ENCODE data around the gene RGS6.
A peak's percentile ranks its signal among the peaks of the same experiment; 100 is the strongest.

RGS6 gene

DNA sequence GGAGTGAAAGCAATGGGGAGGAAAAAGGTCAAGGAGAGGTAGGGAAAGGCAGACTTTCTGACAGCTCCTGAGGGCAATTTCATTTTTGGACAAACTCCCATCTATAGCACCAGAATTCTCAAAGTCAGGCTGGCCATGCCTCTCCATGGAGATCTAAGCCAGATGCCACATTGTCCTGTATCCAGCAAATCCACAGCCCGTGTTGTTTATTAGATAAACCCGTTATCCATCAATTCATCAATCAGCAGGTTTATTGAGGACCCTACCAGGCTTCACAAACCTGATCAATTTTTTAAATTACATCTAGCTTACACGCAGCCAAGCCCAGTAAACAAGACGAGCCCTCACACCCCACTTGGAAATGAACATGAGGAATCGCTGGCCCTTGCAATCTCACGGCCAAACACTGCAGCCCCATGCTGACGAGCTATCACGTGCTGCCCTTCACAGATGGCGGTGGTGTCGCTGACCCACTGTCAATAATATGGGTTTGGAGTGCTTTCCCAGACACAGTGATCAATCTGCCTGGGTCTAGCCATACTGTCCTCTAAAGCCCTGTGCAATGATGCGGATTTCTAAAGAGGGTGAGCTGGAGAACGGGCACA lies 628.8 kb downstream of the RGS6 start:
- DNase-seq = no peak

DNA sequence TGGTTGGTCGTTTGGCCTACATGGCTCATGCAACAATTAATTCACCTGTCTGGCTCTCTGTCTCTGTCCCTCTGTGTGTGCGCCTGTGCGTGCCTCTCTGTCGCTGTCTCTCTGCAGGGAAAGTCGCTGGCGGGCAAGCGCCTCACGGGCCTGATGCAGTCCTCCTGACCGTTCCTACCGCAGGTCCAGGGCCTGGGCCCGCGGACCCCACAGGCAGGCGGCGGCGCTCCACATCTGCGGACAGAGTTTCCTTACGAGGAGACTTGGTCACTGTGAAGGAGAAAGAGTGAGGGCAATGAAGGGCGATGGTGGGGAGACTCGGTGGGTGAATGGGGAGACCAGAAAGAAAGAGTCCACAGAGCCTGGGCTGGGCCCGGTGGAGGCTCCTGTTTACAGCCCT lies 630.1 kb downstream of the RGS6 start:
- DNase-seq = no peak

DNA sequence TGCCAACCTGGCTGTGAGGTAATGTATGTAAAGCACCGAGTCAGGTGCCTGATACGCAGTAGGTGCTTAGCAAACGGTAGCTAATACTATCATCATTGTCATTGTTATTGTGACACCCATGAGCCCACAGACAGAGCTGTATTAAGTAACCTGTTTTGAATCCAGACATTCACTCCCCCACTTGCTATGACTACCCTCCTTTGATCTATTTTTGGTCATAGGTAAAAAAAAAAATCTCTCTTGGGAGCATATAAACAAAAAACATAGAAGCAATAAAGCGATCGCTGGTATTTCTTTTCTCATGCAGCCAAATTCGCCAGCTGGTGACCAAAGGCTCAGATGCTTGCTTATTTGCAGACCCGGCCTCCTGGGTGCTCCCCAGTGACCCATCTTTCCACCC lies 631.4 kb downstream of the RGS6 start:
- DNase-seq = no peak

DNA sequence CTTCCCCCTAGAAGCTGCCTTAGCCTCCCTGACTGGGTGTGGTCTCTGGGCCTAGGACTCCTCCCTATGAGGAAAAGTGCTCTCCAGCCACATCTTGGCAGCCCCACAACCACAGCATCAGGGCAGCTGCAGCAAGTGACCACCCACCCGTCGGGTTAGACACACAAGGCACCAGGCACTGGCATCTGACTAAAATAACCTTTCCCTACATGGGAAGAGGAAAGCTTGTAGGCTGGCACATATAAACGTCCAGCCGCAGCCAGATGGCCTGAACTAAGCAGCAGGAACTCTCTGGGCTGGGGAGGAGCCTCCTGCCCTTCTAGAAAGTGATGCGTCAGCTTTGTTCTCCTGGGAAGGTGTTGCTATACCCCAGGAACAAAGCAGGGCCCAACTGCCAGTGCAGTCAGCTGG lies 632.9 kb downstream of the RGS6 start:
- no peak for DNase-seq

DNA sequence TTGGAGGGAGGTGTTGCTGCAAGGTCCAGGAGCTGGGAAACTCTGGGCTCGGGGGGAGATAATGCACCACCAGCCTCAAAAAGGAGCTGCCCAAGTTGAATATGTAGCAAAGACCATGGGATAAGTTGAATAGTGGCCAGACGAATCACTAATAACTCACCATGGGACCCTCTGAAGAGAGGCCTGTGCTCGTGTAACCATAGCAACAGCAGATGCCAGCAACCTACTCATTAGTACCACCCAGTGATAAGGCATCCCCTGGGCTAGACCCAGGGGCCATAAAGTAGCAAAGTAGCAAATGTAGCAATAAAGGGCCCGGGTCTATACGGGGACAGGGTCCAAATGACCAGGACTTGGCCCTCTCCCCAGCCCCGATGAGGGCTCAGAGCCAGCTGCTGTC lies 633.7 kb downstream of the RGS6 start:
- DNase-seq = no peak

DNA sequence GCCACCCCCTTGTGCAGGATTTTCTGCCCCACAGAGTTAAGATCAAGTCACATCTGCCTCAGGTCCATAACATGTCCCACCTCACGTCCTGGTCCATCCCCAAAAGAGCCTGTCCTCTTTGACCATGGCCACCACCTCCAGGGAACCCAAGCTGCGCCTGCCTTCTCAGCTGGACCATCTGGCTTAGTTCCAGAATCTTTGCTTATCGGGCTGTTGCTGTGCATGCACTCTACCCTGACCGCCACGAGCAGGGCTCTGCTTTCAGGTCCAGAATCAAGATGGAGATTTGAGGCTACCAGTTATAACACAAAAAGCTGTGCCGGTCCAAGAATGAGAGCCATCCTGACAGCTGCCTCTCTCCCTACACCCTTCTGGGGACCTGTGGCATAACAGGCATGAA lies 635.0 kb downstream of the RGS6 start:
- DNase-seq = no peak

DNA sequence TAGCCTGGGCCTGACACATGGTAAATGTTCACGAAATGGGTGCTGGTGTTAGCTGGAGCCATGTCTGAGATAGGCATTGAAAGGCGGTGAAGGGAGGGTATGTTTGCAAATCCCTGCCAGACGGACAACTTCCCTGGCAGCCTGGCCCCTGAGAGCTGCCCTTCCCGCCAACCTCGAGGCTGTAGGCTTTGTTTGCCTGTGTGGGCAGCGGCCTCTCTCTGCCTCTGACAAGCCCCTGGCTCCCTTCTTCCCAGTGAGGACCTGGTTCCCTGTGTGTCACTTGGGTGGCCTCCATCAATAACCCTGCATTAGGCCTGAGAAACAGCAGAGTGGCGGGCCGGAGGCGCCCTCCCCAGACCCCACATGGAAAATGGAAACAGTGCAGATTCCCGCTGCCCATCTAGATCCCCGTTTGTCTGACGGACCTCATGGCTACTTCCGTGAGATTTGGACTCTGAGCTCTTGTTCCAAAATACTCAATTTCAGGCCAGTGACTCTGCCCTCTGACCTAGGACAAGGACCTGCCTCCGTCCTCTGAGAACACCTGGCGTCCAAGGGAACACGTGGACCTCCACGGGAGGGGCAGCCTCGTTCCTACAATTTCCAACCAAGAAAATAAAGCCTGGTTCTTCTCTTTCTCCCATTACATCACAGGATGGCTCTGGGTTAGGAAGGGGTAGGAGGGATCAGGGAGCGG lies 636.2 kb downstream of the RGS6 start:
- DNase-seq = no peak

DNA sequence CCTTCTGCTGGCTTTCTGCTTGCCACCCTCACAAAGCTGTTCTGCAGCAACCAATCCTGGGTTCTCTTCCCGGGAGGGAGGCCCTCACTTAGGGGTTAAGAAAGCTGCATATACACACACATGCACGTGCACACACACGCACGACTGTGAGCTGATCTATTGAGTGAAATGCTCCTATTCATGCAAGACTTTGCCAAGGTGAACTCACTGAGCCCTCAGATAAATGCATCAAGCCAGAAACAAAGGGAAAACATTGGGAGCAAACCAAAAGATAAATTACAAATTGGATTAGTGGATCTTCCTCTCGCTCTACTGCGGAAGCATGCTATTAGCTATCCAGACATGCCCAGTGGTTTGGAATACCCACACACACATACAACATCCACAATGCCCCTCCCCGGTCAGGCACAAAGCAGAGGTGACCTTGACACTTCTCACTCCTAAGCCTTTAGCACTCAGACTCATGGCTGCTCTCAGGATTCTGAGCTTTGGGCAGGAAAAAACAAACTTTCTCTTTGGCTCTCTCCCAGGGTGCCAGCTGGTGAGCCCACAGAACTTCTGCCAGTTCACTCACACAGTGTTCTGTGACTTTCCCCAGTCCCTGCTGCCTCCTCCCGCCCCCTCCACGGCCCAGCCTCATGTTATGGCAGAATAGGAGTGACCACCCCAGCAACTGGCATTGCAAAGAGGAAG lies 641.6 kb downstream of the RGS6 start:
- peak; percentile 3 for DNase-seq

DNA sequence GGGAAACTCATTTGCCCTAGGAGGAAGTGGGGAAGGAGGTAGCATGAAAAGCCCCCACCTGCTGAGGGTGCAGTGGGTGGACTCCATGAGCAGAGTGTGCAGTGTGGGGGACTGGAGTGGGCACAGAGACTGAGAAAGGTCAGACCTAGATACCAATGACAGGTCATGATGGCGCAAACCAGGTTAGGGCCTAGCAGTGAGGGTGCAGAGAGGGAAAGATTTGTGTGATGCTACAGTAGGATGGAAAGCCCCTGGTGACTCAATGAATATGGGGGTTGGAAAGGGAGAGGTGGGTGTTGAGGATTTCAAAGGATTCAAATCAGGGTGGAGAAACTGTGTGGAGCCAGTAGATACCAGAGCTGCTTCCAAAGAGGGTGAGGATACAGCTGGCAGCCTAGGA lies 642.5 kb downstream of the RGS6 start:
- DNase-seq = no peak

DNA sequence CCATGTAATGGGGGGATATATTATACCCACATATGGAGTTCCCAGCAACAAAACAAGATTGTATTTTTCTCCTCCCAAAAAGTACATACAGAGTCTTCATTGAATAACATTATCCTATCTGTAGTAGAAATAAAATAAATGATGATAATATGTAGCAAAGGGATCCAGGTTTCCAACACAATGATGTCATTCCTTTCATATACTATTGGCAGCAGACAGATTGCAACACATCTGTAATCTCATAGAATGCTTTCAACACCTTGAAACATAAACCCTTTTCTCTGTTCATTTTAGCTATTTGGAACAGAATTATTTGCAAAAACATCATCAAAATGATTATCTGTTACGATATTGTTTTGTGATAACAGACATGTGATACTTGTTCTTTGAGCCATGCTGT lies 644.0 kb downstream of the RGS6 start:
- DNase-seq = no peak

DNA sequence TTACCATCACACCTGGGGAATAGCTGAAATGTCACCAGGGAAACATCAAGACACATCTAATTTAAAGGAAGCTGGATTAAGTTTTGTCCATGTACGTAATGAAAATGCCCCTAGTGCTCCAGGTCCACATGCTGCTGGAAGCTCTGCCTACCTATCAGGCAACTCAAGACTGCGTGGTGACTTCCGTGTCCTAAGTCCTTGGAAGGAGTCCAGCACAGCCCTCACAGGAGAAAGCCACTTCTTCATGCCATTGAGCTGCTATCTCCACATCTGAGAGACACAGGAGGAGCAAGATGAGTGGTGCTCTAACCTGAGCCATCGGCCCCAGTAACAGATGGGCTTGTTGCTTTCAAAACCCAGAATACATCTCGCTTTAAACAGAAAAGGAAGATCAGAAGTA lies 645.3 kb downstream of the RGS6 start:
- DNase-seq = no peak

DNA sequence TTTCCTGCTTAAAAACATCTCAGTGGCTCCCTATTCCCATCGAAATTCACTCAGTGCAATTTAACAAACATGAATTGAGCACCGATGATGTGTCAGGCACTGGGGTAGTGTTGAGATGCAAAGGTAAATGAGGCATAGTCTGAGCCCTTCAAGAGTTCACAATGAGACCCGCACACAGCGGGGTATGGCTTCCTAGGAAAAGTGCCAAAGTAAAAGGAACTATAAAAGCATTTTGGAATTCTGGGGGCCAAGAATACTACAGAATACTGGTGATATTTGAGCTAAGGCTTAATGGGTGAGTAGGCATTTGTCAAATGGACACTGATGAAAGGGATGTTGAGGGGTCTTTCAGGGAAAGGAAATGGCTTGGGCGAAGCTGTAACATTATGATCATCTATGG lies 646.3 kb downstream of the RGS6 start:
- no peak for DNase-seq

DNA sequence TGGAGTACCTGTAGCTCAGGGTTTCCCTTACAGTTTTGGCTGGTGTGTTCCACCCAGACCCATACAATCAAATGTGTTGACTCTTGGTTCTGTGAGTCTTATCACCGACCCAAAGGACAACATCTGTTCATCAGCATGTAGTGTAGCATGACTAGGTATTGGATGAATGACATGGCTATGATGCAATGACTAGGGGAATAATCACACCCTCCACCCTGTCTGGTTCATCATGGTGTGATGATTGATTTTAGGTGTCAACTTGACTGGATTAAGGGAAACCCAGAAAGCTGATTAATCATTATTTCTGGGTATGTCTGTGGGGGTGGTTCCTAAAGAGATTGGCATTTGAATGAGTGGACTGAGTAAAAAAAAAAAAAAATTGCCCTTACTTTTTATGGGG lies 650.4 kb downstream of the RGS6 start:
- DNase-seq = no peak

DNA sequence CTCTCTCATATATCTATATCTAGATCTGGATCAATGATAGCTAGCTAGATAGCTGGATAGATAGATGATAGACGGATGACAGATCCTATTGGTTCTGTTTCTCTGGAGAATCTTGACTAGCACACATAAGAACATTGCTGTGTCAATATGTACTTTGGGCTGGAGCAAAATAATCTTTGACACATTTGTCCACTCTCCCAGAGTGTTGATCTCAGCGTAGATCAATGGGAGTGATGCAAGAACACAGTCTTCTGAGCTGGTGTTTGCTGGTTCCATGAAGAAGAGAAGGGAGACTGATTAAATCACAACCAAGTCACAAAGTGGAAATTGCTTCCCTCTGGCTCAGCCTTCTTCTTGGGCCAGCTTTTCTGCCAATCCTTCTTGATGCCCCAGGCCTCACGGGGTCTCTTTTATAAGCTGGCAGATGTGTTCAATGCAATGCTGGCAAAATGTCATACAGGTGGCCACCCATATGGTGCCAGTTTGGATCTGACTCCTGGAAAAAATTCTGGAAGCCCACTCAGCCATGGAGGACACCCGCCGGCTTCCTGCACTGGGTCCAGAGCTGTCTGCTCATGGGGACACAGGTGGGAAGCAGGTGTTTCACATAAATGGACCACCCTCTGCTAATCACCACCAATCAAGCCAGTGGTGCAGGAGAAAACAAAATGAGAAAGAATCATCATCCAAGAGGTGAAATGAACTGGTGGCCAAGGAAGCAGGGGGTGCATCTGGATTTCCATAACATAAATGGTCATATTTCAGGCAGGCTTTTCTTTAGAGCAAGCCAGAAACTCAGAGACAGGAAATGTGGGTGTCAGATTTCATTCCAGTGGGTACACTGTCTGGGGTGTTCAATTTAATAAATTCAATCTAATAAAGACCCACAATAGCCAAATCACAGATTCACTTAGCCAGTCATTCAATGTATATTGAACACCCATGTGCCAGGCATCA lies 651.4 kb downstream of the RGS6 start:
- no peak for DNase-seq

DNA sequence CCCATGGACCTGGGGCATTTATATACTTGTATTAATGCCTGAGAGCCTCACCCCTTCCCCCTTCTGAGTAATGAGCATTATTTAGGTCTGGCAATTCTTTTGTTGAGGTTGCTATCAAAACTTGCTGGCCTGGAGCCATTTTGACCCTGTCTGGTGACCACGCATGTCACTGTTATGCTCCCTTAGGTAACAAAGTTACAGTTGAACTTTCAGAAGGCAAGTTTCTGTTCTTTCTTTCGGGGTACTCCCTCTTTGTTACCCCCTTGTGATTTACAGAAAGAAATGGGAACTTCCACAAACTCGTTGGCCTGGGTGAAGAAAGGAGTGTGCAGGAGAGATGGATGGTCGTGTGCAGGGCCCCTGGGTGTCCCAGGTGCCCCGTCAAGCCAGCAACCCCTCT lies 656.3 kb downstream of the RGS6 start:
- no peak for DNase-seq

DNA sequence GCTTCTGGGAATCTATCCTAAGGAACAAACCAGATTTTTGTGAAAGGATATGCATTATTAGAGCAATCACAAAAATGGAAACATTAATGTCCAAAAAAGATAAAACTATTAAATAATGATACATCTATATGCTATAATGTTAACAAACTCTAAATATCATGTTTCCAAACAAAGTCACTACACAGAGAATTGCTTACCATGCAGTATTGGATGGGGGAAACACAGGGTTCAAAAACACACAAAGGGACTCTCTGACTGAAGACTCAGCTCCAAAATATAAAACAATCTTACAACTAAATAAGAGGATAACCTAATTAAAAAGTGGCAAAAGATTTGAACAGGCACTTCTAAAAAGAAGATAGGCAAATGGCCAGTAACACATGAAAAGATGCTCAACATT lies 657.4 kb downstream of the RGS6 start:
- DNase-seq = no peak

DNA sequence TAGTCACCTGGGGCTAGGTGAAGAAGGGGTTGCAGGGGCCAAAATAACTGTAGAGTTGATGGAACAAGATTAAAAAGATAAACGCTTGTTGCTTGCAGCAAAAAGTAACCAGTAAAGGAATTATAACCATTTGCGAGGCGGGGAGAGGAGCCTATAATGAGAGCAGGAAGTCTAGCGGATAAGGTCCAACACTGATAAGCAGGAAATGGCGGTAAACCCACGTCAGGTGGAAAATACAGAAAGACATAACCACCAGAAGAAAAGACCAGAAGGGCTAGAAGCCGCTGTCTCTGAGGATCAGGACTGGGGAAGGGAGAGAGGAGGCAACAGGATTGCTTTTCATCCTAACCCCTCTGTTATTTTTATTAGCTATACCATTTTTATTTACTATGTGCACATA lies 658.3 kb downstream of the RGS6 start:
- DNase-seq = no peak

DNA sequence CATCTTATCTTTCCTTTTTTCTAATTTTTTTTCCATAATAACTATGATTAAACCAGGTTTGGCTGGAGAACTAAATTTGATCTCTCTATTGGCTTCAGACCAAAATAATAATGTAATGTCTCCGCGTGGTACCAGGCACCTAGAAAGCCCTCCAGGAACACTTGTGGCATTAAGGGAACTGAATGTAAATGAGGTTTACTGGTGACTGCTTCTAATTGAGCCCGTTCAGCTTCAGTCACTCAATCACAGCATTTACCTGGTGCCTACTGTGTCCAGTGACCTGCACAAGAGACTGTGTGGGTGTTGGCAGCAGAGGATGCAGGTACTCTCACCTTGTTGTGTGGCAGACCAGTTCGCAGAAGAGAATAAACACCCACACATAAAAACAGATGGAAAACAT lies 659.2 kb downstream of the RGS6 start:
- DNase-seq = no peak

DNA sequence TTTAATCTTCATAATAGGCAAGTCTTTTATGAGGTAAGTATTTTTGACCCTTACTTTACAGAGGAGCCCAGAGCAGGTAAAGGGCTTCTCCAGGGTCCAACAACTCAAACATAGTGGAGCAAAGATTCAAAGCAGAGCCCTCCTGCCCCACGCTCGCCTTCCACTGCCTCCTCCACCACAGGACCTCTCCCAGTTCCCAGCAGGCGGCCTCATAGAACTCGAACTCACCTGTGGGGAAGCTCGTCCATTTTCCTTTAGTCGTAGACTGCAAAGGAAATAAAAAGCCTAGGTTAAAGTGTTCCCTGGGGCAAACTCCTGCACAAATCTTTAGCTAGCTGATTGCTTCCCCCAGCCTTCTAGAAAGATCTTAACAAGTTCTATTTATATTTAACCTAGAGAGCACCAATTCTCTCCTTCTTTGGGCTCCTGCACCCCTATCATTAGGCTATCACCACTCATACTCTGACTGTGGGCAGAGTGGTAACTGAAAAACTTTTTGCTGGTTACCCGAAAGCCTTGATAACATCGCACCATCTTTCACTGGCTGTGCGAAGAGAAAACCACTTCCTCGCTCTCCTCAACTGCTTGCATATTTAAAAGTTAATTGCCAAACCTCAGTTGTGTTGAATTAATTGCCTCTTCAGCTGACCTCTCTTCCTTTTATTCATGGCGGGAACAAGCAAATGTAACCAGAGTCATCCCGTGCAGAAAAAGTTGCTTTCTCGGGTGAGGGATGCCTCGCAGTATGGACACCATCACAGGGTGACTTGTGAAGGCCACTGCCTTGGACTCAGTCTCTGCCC lies 662.1 kb downstream of the RGS6 start:
- no peak for DNase-seq

DNA sequence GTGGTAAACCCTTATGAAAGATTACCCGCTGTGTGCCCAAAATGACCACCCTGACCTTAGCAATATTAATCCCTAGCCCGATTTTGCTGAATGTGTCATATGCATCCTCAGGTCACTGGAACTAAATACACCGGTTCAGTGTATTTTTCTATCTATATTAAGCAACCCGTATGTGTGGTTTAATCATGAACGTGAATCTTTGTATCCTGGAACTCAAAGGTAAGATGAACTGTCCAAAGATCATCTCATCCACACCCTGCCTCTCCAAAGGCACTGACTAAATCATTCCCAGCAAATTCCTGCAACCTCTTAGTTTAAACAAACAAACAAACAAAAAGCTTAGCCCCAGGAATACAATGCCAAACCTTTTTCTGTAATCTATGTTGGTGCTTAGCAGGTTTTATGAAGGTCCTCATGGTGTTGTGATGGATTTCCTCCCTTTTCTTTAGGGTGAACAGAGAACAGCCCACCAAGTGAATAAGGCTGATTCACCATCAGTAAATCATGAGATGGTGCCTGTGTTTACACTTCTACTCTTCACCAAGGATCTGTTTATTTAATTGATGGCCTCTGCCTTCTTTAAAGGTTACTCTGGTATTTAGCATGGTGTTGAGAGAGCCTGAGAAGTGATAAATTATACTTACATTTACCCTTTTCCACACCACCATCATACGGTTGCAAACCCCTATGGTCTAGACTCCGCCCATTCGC lies 663.1 kb downstream of the RGS6 start:
- no peak for DNase-seq

Measured in midbrain (tissue), 1 donor.